GM23338 (cell line): ENCODE results near the gene PBLD. TPM values are rescaled to one million over a fixed set of nuclear protein-coding genes. Genes with fewer than 3 reads are reported as not detected.

Experiments
- ATAC-seq: fragments of 200-7000 bp; cut with Tn5 transposase; 3 replicates; pipeline ENCODE4 v1.9.1; 2020
- DNase-seq: peaks from one replicate; pipeline ENCODE4 v3.0.0-alpha.2; 2015; ENCODE audit warnings: low spot score
- H2AFZ ChIP-seq: fragments of 200-600 bp; sonication (generic); 2 replicates; pipeline ENCODE4 v1.8.0; 2016; ENCODE audit warnings: antibody characterized with exemption, mild to moderate bottlenecking, moderate library complexity
- H3F3A ChIP-seq: fragments of 200-600 bp; sonication (generic); replicated peaks from 2 replicates; pipeline ENCODE4 v1.8.0; 2017; ENCODE audit warnings: antibody characterized with exemption, mixed run types, low read depth
- H3K27ac ChIP-seq: fragments of 200-600 bp; sonication (generic); 2 replicates; pipeline ENCODE4 v1.6.1; 2016; ENCODE audit warnings: low read depth
- H3K27me3 ChIP-seq: fragments of 200-600 bp; sonication (generic); 2 replicates; pipeline ENCODE4 v1.8.0; 2016; ENCODE audit warnings: mild to moderate bottlenecking, mixed run types, moderate library complexity; ENCODE audit not compliant: insufficient read depth
- H3K36me3 ChIP-seq: fragments of 200-600 bp; sonication (generic); 2 replicates; pipeline ENCODE4 v1.8.0; 2016; ENCODE audit warnings: mild to moderate bottlenecking; ENCODE audit not compliant: insufficient read depth
- H3K4me1 ChIP-seq: fragments of 200-600 bp; sonication (generic); 2 replicates; pipeline ENCODE4 v1.8.0; 2016; ENCODE audit warnings: mild to moderate bottlenecking, moderate library complexity; ENCODE audit not compliant: insufficient read depth
- H3K4me2 ChIP-seq: fragments of 200-600 bp; sonication (generic); 2 replicates; pipeline ENCODE4 v1.7.1; 2017; ENCODE audit warnings: mixed run types
- H3K4me3 ChIP-seq: fragments of 200-600 bp; sonication (generic); 2 replicates; pipeline ENCODE4 v1.6.1; 2016; ENCODE audit warnings: mixed run types
- H3K79me2 ChIP-seq: fragments of 200-600 bp; sonication (generic); replicated peaks from 2 replicates; pipeline ENCODE4 v1.8.0; 2017; ENCODE audit warnings: mild to moderate bottlenecking; ENCODE audit not compliant: insufficient read depth
- H3K9me2 ChIP-seq: fragments of 200-600 bp; sonication (generic); 2 replicates; pipeline ENCODE4 v1.8.0; 2017; ENCODE audit not compliant: insufficient read depth
- H4K20me1 ChIP-seq: fragments of 200-600 bp; sonication (generic); replicated peaks from 2 replicates; pipeline ENCODE4 v1.8.0; 2017; ENCODE audit warnings: mild to moderate bottlenecking; ENCODE audit not compliant: insufficient read depth
- H3K27ac Mint-ChIP-seq: 2 replicates; pipeline ENCODE4 v1.8.0; 2020; ENCODE audit warnings: inconsistent platforms, mild to moderate bottlenecking, moderate library complexity, mixed read lengths
- H3K27me3 Mint-ChIP-seq: 3 replicates; pipeline ENCODE4 v1.8.0; 2022; ENCODE audit warnings: low read depth, mild to moderate bottlenecking, moderate library complexity, mixed read lengths, inconsistent platforms; ENCODE audit not compliant: insufficient read depth, poor library complexity
- H3K36me3 Mint-ChIP-seq: 3 replicates; pipeline ENCODE4 v1.8.0; 2021; ENCODE audit warnings: low read depth, mild to moderate bottlenecking, inconsistent platforms, moderate library complexity, mixed read lengths
- H3K4me1 Mint-ChIP-seq: 3 replicates; pipeline ENCODE4 v1.8.0; 2020; ENCODE audit warnings: mild to moderate bottlenecking, inconsistent platforms, mixed read lengths
- H3K4me3 Mint-ChIP-seq: 3 replicates; pipeline ENCODE4 v1.8.0; 2021; ENCODE audit warnings: moderate library complexity, mild to moderate bottlenecking, inconsistent platforms, mixed read lengths
- H3K9me3 Mint-ChIP-seq: 3 replicates; pipeline ENCODE4 v1.8.0; 2020; ENCODE audit warnings: moderate library complexity, mild to moderate bottlenecking, inconsistent platforms, mixed read lengths
- CREB1 ChIP-seq: fragments of 250-450 bp; sonication (Bioruptor Pico); IDR thresholded peaks from 2 replicates; pipeline ENCODE4 v1.5.0; 2020; ENCODE audit warnings: low read depth, mild to moderate bottlenecking, moderate library complexity
- ETS1 ChIP-seq: IDR thresholded peaks from 2 replicates; pipeline ENCODE4 v1.6.1; 2016; ENCODE audit warnings: antibody characterized with exemption
- NANOG ChIP-seq: IDR thresholded peaks from 2 replicates; pipeline ENCODE4 v1.6.1; 2016; ENCODE audit warnings: antibody characterized with exemption, borderline replicate concordance
- POLR2AphosphoS5 ChIP-seq: IDR thresholded peaks from 2 replicates; pipeline ENCODE4 v1.6.1; 2016; ENCODE audit warnings: antibody characterized with exemption, low read depth
- ZNF114 ChIP-seq: fragments of 250-450 bp; sonication (Bioruptor Pico); IDR thresholded peaks from 2 replicates; pipeline ENCODE4 v1.5.0; 2020; ENCODE audit warnings: mild to moderate bottlenecking, moderate library complexity
- ZNF331 ChIP-seq: fragments of 250-450 bp; sonication (Bioruptor Pico); IDR thresholded peaks from 2 replicates; pipeline ENCODE4 v1.5.0; 2020; ENCODE audit warnings: low read depth, mild to moderate bottlenecking, moderate library complexity
- ZNF462 ChIP-seq: fragments of 250-450 bp; sonication (Bioruptor Pico); IDR thresholded peaks from 2 replicates; pipeline ENCODE4 v1.5.0; 2020; ENCODE audit warnings: mild to moderate bottlenecking, moderate library complexity
- polyA plus RNA-seq: library from polyadenylated mRNA; unstranded; fragments of >200 nt; fragmentation: Nextera tagmentation; extraction: Ambion mirVana; gene quantifications from 2 replicates; pipeline ENCODE4 v1.2.1, GENCODE V29; 2016
- total RNA-seq: library from RNA; depleted of rRNA; stranded (reverse); fragments of >200 nt; shearing (Covaris generic); gene quantifications from 2 replicates; pipeline ENCODE4 v1.2.3, GENCODE V29; 2014
- TF ChIP-seq, protein P1 (sequence below): IDR thresholded peaks from one replicate; pipeline ENCODE4 v1.6.1; 2018; ENCODE audit warnings: antibody characterized with exemption; ENCODE audit not compliant: unreplicated experiment

The PBLD gene
- total and polyA plus RNA-seq, 2 experiments from 2014 or later = 0.90 to 1.5 TPM

GRCh38 chr10:68331455-68332258 lies 1.1 kb downstream of the PBLD start, which contains the start of gene HNRNPH3:
Gene HNRNPH3, plus strand, starts transcription at chr10:68332064. Its CDS starts 5,158 bp downstream, at chr10:68337222.
- Mint-ChIP-seq H3K36me3 (peaks cover 45% of the 10 kb centered on the region), H3K9me3 (peaks cover 4% of the 10 kb centered on the region; the same call in 2 of the 3 replicates), H3K27me3 (peaks cover 28% of the 10 kb centered on the region), H3K27ac (peak within 1 kb of the TSS; percentile 100), H3K4me1 (peaks cover 43% of the 10 kb centered on the region), H3K4me3 (peak within 1 kb of the TSS; percentile 99)
- H3K36me3 ChIP-seq = no peaks in the 10 kb centered on the region; the same call in 1 of the 2 replicates
- H3K27ac ChIP-seq = peak within 1 kb of the TSS; percentile 98
- no peaks in the 10 kb centered on the region for H3F3A ChIP-seq
- peaks cover 44% of the 10 kb centered on the region for H3K79me2 ChIP-seq
- H3K4me1 ChIP-seq = peaks cover 34% of the 10 kb centered on the region
- no peaks in the 10 kb centered on the region for H3K27me3 ChIP-seq
- peak within 1 kb of the TSS; percentile 60 for H2AFZ ChIP-seq
- peak; percentile 99 for DNase-seq
- peaks cover 31% of the 10 kb centered on the region for H4K20me1 ChIP-seq
- no peaks in the 10 kb centered on the region for H3K9me2 ChIP-seq
- peak within 1 kb of the TSS; percentile 73 for H3K4me3 ChIP-seq
- peak; percentile 82 for ATAC-seq
- H3K4me2 ChIP-seq = peak within 1 kb of the TSS; percentile 95
- peak; percentile 100 for TF ChIP-seq POLR2AphosphoS5
- TF ChIP-seq, protein P1, sequence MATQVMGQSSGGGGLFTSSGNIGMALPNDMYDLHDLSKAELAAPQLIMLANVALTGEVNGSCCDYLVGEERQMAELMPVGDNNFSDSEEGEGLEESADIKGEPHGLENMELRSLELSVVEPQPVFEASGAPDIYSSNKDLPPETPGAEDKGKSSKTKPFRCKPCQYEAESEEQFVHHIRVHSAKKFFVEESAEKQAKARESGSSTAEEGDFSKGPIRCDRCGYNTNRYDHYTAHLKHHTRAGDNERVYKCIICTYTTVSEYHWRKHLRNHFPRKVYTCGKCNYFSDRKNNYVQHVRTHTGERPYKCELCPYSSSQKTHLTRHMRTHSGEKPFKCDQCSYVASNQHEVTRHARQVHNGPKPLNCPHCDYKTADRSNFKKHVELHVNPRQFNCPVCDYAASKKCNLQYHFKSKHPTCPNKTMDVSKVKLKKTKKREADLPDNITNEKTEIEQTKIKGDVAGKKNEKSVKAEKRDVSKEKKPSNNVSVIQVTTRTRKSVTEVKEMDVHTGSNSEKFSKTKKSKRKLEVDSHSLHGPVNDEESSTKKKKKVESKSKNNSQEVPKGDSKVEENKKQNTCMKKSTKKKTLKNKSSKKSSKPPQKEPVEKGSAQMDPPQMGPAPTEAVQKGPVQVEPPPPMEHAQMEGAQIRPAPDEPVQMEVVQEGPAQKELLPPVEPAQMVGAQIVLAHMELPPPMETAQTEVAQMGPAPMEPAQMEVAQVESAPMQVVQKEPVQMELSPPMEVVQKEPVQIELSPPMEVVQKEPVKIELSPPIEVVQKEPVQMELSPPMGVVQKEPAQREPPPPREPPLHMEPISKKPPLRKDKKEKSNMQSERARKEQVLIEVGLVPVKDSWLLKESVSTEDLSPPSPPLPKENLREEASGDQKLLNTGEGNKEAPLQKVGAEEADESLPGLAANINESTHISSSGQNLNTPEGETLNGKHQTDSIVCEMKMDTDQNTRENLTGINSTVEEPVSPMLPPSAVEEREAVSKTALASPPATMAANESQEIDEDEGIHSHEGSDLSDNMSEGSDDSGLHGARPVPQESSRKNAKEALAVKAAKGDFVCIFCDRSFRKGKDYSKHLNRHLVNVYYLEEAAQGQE = peak; percentile 41
- no peak; the same call in 1 of the 2 replicates for TF ChIP-seq ZNF331 (CRISPR knock-in tag)
- TF ChIP-seq NANOG = no peak
- TF ChIP-seq CREB1 (CRISPR knock-in tag) = peak; percentile 65
- no peak for TF ChIP-seq ZNF114 (CRISPR knock-in tag)
- no peak for TF ChIP-seq ZNF462 (CRISPR knock-in tag)
- 0 out of 2 replicates have a peak, but pooled peaks have one; percentile 18 for TF ChIP-seq ETS1
